Hematopoietic multipotent progenitor cell treated with erythropoietin and hydrocortisone succinate and interleukin-3 and kit ligand, for 4 days (in vitro differentiated cells): Measurements from ENCODE around the gene MGST3.
"Not testable (repeated sequence)": the region's sequence is repeated elsewhere in the genome, so short reads cannot be mapped to it uniquely, and the experiment has no call there.

Experiments
- DNase-seq: peaks from one replicate; pipeline ENCODE4 v3.0.0-alpha.2; 2015

Gene MGST3

GRCh38 chr1:165629848-165630628 lies 996 bp upstream of the MGST3 start:
- no peak for DNase-seq

- DNase-seq: peak; percentile 90
These were observed 513 bp downstream of the MGST3 start for GRCh38 chr1:165631342-165632151.

GRCh38 chr1:165632152-165632469 lies 1.1 kb downstream of the MGST3 start:
- no peak for DNase-seq

- DNase-seq: no peak
These were observed 1.5 kb downstream of the MGST3 start for GRCh38 chr1:165632491-165632890.

- DNase-seq: no peak
These were observed 2.6 kb downstream of the MGST3 start for GRCh38 chr1:165633614-165634013.

GRCh38 chr1:165634154-165634921 lies 3.3 kb downstream of the MGST3 start:
- no peak for DNase-seq

GRCh38 chr1:165635329-165635728 lies 4.3 kb downstream of the MGST3 start:
- no peak for DNase-seq

GRCh38 chr1:165635823-165636222 lies 4.8 kb downstream of the MGST3 start:
- DNase-seq: no peak

- no peak for DNase-seq
These were observed 6.4 kb downstream of the MGST3 start for GRCh38 chr1:165637427-165637826.

- DNase-seq: not testable (repeated sequence)
These were observed 7.2 kb downstream of the MGST3 start for GRCh38 chr1:165638211-165638610.

GRCh38 chr1:165639821-165640623 lies 9.0 kb downstream of the MGST3 start:
- no peak for DNase-seq

GRCh38 chr1:165641231-165641987 lies 10.4 kb downstream of the MGST3 start:
- no peak for DNase-seq

GRCh38 chr1:165644064-165644735 lies 13.2 kb downstream of the MGST3 start:
- DNase-seq: no peak

GRCh38 chr1:165645654-165646366 lies 14.8 kb downstream of the MGST3 start:
- DNase-seq: peak; percentile 97

GRCh38 chr1:165647517-165647916 lies 16.5 kb downstream of the MGST3 start:
- DNase-seq: no peak

GRCh38 chr1:165647970-165648369 lies 16.9 kb downstream of the MGST3 start:
- DNase-seq: no peak

GRCh38 chr1:165648919-165649572 lies 18.0 kb downstream of the MGST3 start:
- DNase-seq: no peak

- no peak for DNase-seq
These were observed 20.1 kb downstream of the MGST3 start for GRCh38 chr1:165650981-165651625.

- DNase-seq: not testable (repeated sequence)
These were observed 27.9 kb downstream of the MGST3 start for GRCh38 chr1:165658766-165659580.
